ENCODE results near the gene TSPAN10. TPM values are rescaled to one million over a fixed set of nuclear protein-coding genes. Genes with fewer than 3 reads are reported as not detected.

Gene TSPAN10
- total RNA-seq, 1 experiment from 2014 or later = 1.2 TPM

- H3K4me3 Mint-ChIP-seq = peak within 1 kb of the TSS; percentile 86 to 89
- peak within 1 kb of the TSS; percentile 71 for H3K9ac ChIP-seq (ENCODE audit: extremely low read depth, insufficient read length, low read length)
- H2BK20ac ChIP-seq (ENCODE audit: low read depth, low read length, poor library complexity, severe bottlenecking) = no peak within 1 kb of the TSS
- peaks cover 8% of the 10 kb centered on the region for H3K79me1 ChIP-seq (ENCODE audit: insufficient read depth, low read depth, low read length, poor library complexity, severe bottlenecking)
- H3K27me3 ChIP-seq (ENCODE audit: insufficient read depth, low read length) = no peaks in the 10 kb centered on the region
- peak within 1 kb of the TSS; percentile 92 for H3K4me2 ChIP-seq (ENCODE audit: insufficient read depth, insufficient read length, low read length)
- no peak within 1 kb of the TSS for H4K5ac ChIP-seq (ENCODE audit: insufficient read length, low read depth, low read length)
- no peak within 1 kb of the TSS for H3K27ac ChIP-seq (ENCODE audit: insufficient read length, low read depth, low read length)
- H3K9me3 Mint-ChIP-seq = no peaks in the 10 kb centered on the region
- H2AK5ac ChIP-seq (ENCODE audit: insufficient read length, low read length) = no peak within 1 kb of the TSS
- TF ChIP-seq CTCF (conservative IDR thresholded peaks at IDR 0.05) = no peak
- H3K27me3 Mint-ChIP-seq (ENCODE audit: low read depth) = no peaks in the 10 kb centered on the region
- no peak within 1 kb of the TSS for H2BK15ac ChIP-seq (ENCODE audit: low read depth, low read length)
- no peak within 1 kb of the TSS for H2BK5ac ChIP-seq (ENCODE audit: insufficient read length, low read length)
- no peaks in the 10 kb centered on the region for H3K9me3 ChIP-seq (ENCODE audit: control insufficient read depth, low read depth, low read length)
- no peak within 1 kb of the TSS for H4K8ac ChIP-seq (replicated peaks; ENCODE audit: insufficient read length, low read depth, low read length)
- no peak within 1 kb of the TSS for H3K56ac ChIP-seq (ENCODE audit: insufficient read length, low read depth, low read length)
- H3K4me1 Mint-ChIP-seq = peaks cover 14 to 20% of the 10 kb centered on the region in 2 experiments
- no peaks in the 10 kb centered on the region for H4K20me1 ChIP-seq (ENCODE audit: control insufficient read depth, insufficient read depth, insufficient read length)
- H3K23me2 ChIP-seq (ENCODE audit: insufficient read length, low read depth, low read length, poor library complexity, severe bottlenecking) = peaks cover 10% of the 10 kb centered on the region
- H3K14ac ChIP-seq (ENCODE audit: insufficient read depth, low read length) = peak within 1 kb of the TSS; percentile 60; the same call in 1 of the 2 replicates
- no peak within 1 kb of the TSS for H4K91ac ChIP-seq (ENCODE audit: insufficient read length, low read depth, low read length)
- peaks cover 9% of the 10 kb centered on the region; the same call in 1 of the 2 replicates for H3K79me2 ChIP-seq (ENCODE audit: insufficient read depth, low read length)
- H3K4ac ChIP-seq (ENCODE audit: low read depth, low read length) = no peak within 1 kb of the TSS
- H3K27ac Mint-ChIP-seq = peak within 1 kb of the TSS; percentile 26 to 87 (median 81); a peak in 6 of 7 replicates
- H3T11ph ChIP-seq (ENCODE audit: low read length) = no peak within 1 kb of the TSS
- peak; percentile 99 for DNase-seq
- H3K18ac ChIP-seq (ENCODE audit: insufficient read length, low read depth, low read length) = no peak within 1 kb of the TSS
- H2BK12ac ChIP-seq (ENCODE audit: insufficient read length, low read depth, low read length) = no peak within 1 kb of the TSS
- no CpG with 5 or more reads among the region's 112 CpGs for WGBS (ENCODE audit: extremely low coverage, insufficient read length, low lambda C conversion rate)
- H2BK120ac ChIP-seq (ENCODE audit: low read depth, low read length, poor library complexity, severe bottlenecking) = no peak within 1 kb of the TSS
- H3K23ac ChIP-seq (ENCODE audit: insufficient read length, low read depth, low read length) = no peak within 1 kb of the TSS
- H3K36me3 Mint-ChIP-seq (ENCODE audit: insufficient read depth in 1 of 3, low read depth in 3 of 3) = peaks cover 16 to 44% (median 38%) of the 10 kb centered on the region in 3 experiments
- H3K4me1 ChIP-seq (ENCODE audit: insufficient read depth, low read length) = no peaks in the 10 kb centered on the region
- no peak within 1 kb of the TSS for H2AFZ ChIP-seq (ENCODE audit: low read length)
These were observed 46.8 kb downstream of the TSPAN10 start, which contains the start of the genes ARL16 and HGS for GRCh38 chr17:81683584-81684441. TSS of gene ARL16 (minus strand) at chr17:81683797. CDS start at chr17:81683753, 44 bp downstream. TSS of gene HGS (plus strand) at chr17:81684011. CDS start at chr17:81684067, 56 bp downstream.

Data from H9 (cell line).